Measurements from ENCODE around the gene RNF103.

DNA sequence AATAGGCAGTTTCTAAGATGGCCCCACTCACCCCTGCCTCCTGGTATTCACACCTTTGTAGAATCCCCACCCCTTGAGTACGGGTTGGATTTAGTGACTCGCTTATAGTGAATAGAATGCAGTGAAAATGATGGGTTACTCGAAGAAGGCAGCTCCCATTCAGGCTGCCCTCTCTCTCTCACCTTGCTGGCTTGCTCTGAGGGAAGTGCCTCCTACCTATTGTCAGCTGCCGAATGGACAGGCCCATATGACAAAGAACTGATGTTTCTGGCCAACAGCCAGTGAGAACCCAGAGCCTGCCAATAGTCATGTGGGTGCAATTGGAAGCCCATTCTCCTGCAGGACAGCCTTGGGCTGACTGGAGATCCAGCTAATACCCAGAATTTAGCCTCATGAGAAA lies 22.1 kb upstream of the RNF103 start:
- TF ChIP-seq, protein P1, sequence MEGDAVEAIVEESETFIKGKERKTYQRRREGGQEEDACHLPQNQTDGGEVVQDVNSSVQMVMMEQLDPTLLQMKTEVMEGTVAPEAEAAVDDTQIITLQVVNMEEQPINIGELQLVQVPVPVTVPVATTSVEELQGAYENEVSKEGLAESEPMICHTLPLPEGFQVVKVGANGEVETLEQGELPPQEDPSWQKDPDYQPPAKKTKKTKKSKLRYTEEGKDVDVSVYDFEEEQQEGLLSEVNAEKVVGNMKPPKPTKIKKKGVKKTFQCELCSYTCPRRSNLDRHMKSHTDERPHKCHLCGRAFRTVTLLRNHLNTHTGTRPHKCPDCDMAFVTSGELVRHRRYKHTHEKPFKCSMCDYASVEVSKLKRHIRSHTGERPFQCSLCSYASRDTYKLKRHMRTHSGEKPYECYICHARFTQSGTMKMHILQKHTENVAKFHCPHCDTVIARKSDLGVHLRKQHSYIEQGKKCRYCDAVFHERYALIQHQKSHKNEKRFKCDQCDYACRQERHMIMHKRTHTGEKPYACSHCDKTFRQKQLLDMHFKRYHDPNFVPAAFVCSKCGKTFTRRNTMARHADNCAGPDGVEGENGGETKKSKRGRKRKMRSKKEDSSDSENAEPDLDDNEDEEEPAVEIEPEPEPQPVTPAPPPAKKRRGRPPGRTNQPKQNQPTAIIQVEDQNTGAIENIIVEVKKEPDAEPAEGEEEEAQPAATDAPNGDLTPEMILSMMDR (IDR thresholded peaks at IDR 0.05; ENCODE audit: control extremely low read depth in 1 of 3, insufficient read depth in 1 of 3, low read depth in 1 of 3, low read length in 3 of 3), result no peak
- TF ChIP-seq EZH2 (IDR thresholded peaks at IDR 0.05; ENCODE audit: low read depth, low read length, severe bottlenecking) (no peak), RAD21 (IDR thresholded peaks at IDR 0.05 in 1 of 2, conservative IDR thresholded peaks at IDR 0.05 in 1 of 2; ENCODE audit: low read depth in 2 of 2, low read length in 2 of 2) (no peak), HDAC2 (IDR thresholded peaks at IDR 0.05; ENCODE audit: borderline replicate concordance in 1 of 2, low read depth in 2 of 2, low read length in 2 of 2) (no peak), JUN (IDR thresholded peaks at IDR 0.05; ENCODE audit: low read depth, low read length) (no peak), SIN3A (conservative IDR thresholded peaks at IDR 0.05 in 1 of 2, IDR thresholded peaks at IDR 0.05 in 1 of 2; ENCODE audit: low read depth in 1 of 2, low read length in 2 of 2) (no peak), POLR2A (IDR thresholded peaks at IDR 0.05; ENCODE audit: control extremely low read depth in 1 of 2, low read depth in 2 of 2, low read length in 2 of 2) (no peak), RFX5 (IDR thresholded peaks at IDR 0.05; ENCODE audit: borderline replicate concordance, low read depth, low read length) (no peak), POLR2AphosphoS5 (IDR thresholded peaks at IDR 0.05; ENCODE audit: low read depth, low read length) (no peak), YY1 (IDR thresholded peaks at IDR 0.05; ENCODE audit: low read depth, low read length) (no peak), JUND (IDR thresholded peaks at IDR 0.05; ENCODE audit: low read length) (no peak)
- TF ChIP-seq, protein P2, sequence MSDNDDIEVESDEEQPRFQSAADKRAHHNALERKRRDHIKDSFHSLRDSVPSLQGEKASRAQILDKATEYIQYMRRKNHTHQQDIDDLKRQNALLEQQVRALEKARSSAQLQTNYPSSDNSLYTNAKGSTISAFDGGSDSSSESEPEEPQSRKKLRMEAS (IDR thresholded peaks at IDR 0.05), result no peak

Measured in H1 (cell line).